GM19463 (cell line): ENCODE results near the gene TXNRD2.
"Not testable (repeated sequence)": the region's sequence is repeated elsewhere in the genome, so short reads cannot be mapped to it uniquely, and the experiment has no call there.

Experiments
- ATAC-seq: cut with Tn5 transposase; IDR thresholded peaks from one replicate; pipeline ENCODE4 v1.9.1; 2021; ENCODE audit warnings: mild to moderate bottlenecking, moderate library complexity; ENCODE audit not compliant: unreplicated experiment

The TXNRD2 gene

GRCh38 chr22:19951346-19951745 lies 9.7 kb upstream of the TXNRD2 start:
- no peak for ATAC-seq

GRCh38 chr22:19948057-19948760 lies 6.6 kb upstream of the TXNRD2 start:
- ATAC-seq = no peak

DNA sequence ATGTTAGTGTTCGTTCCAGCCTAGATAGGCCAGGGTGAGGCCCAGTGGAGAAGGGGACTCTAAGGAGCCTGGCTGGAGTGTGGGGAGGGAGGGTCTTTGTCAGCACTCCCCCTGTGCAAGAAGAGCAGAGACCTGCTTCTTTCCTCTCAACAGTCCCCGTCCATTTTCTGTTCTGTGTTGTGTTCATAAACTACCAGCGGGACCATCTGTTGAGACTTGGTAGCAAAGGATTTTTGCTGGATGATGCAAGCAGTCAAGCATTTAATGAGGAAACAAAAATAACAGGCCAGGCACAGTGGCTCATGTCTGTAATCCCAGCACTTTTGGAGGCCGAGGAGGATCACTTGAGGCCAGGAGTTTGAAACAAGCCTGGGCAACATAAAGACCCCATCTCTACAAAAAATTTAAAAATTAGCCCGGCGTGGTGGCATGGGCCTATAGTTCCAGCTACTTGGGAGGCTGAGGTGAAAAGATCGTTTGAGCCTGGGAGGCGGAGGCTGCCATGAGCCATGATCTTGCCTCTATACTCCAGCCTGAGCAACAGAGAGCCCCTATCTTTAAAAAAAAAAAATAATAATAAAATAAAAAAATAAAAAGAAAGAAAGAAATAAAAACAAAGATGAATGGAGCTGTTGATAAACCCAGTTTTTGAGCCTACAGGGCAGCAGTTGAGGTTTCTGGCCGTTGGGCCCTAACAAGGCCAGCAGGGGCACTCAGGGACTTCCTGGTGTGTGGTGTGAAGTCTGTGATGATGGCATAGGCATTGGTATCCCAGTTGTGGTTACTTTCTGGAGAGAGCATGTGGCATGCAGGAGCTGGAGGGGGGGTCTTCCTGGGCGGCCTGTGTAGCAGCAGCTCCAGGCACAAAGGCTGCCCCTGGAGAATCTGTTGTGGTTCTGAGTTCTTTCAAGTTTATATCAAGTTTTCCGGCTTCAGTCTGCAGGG lies 1.7 kb upstream of the TXNRD2 start:
- ATAC-seq = no peak

DNA sequence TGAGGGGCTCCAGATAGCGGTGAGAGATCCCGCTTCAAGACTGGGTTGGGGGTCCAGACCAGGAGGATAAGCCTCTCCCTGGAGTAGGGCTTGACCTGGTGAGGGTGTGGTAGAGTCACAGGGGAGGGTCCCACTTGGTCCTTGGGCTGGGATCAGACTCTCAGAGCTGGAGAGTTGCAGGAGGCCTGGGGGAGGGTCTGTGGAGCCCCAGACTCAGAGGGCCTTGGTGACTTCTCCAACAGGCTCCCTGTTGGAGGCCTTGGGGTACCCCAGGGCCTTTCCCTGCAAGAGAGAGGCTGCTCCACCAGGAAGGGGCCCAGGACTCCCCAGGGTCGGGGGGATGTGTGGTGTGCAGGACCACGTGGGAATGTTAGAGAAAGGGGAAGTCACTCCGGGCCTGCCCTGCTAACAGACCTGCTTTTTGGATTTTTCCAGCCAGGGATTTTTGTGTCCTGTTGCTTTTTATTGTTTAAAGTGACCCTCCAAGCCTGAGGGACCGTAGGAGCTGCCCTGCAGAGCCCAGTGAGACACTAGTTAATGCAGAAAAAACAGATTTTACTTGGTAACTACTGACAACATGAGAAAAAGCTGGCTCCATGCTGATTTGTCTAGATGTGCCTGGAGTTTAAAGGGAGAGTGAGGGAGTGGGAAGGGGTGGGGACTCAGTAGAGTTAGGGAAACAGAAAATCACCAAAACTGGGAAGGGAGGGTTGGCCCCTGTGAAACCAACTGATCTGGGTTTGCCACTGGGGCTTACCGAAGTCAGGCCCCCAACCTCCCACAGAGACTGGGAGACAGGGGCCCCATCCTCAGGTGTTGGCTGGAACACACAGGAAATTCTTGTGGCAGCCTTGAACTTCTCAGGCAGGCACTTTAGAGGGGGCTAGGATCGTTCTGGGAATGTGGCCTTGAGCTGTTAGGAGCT lies 801 bp upstream of the TXNRD2 start:
- ATAC-seq = no peak

DNA sequence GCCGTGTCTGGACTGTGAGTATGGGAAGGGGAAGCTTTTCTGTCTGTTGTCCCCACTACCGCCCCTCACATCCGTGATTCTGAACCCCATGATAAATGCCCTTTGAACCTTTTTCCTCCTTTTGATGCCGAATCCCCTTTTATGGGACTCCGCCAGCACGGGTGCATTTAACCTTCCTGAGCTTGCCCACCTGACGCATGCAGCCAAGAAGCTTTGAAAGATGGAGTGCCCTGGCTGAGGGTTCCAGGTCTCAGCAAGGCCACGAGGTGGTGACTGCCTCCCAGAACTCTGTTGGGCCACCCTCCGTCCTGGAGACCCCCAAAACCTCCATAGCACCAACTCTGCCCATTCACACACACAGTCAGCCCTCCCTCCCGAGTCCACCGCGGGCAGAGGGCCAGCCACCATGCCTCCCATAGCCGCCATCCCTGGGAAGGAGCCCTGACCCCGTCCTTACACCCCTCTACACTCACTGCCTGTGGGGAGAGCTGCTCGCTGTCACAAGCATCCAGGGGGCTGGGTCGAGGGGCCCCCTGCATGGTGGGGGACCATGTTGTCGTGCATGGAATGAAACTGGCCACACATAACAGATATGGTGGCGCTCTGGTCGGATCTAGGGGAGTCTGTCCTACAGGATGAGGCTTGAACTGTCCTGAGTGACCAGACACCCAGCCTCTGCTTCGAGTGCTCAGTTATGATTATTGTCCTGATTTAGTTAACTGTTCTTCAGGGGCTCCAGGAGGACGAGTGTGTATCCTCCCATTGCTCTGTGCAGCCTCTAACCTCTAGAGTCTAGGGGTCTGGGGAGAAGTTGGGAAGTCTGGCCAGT lies 868 bp downstream of the TXNRD2 start:
- ATAC-seq = no peak

DNA sequence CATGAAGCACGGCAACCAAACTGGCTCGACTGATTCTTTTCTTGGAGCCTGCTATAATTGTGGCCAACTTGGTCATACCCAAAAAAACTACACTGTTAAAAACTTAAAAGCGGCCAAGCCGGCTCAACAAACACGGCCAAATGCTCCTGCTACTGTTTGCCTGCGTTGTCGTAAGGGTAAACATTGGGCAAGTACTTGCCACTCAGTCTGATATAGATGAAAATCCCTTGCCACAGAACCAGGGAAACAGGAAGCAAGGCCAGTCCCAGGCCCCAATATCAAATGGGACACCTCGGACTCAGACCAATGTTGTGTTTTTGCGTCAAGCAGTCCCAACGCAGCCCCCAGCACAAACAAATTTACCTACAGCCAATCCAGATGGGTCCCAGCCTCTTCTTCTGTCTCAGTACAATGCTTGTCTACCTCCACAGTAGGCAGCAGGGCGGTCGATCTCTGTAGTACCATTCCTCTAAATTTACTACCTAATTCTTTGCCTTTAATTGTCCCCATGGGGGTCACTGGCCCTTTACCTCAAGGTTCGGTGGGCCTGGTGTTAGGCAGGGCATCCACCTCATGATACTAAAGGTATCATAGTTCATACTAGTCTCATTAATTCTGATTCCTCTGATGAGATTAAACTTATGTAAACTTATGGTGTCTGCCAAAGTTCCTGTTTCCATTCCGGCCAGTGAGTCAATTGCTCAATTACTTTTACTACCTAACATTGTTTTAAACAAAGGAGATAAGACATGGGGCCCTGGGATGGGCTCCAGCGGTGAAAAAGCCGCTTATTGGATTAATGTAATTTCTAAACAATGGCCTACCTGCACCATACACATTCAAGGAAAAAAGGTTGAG lies 3.8 kb downstream of the TXNRD2 start:
- no peak for ATAC-seq

DNA sequence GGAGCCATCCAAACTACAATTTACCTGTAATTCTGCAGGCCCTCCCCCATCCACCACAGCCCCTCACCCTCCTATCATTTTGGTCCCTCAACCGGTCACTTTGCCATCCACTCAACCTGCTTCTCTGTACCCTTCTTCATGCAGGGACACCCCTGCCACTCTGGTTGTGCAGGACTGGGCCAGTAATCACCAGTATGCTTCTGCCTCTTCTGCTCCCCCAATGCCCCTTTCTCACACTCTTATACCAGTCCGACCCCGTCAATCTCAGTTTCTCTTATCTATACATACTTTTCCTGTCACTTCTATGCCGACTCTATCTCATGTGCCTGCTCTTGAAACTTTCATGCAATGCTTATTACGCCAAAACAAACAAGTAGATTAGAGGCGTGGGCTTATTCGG lies 5.1 kb downstream of the TXNRD2 start:
- ATAC-seq = no peak

DNA sequence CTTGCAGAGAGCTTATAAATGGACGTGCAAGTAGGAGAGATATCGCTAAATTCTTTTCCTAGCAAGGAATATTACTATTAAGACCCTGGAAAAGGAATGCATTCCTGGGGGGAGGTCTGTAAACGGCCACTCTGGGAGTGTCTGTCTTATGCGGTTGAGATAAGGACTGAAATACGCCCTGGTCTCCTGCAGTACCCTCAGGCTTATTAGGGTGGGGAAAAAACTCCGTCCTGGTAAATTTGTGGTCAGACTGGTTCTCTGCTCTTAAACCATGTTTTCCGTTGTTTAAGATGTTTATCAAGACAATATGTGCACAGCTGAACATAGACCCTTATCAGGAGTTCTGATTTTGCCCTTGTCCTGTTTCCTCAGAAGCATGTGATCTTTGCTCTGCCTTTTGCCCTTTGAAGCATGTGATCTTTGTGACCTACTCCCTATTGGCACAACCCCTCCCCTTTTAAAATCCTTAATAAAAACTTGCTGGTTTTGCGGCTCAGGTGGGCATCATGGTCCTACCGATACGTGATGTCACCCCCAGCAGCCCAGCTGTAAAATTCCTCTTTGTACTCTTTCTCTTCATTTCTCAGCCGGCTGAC lies 6.4 kb downstream of the TXNRD2 start:
- ATAC-seq = not testable (repeated sequence)

GRCh38 chr22:19933341-19934241 lies 8.0 kb downstream of the TXNRD2 start:
- ATAC-seq = no peak

DNA sequence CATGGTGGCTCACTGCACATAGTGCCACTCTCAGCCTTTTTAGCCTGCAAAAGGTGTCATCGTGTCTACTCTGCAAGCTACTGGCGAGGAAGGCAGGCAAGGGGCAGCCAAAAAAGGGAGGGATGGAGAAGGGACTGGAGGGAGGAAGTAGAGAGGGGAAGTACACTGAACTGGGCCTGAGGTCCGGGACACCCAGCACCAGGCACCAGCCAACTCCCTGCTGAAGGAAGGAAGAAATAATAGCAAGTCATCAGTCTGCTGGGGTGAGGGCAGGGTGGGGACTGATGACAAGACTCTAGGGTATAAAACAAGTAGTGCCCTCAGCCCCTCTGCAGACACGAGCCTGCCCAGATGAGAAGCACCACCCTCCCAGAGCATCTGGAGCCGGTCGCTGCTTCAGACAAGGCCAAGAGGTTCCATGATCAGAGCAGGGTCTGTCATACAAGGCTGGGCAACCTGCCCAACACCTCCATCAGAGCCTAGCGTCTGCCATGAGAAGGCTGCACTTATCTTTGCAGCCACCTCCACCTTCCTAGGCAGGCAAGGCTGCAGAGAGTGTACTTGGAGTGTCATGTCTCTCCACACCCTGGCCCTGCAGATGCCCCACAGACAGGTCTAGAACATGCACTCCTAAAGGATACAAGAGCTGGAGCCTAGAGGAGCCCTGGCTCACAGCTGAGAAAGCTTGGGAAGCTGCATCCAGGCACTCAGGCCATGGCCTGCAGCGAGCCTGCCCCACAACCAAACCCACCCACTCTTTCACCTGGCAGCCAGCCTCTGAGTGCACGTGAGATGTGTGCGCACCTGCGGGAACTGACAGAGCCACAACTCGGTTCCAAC lies 9.0 kb downstream of the TXNRD2 start:
- no peak for ATAC-seq

GRCh38 chr22:19931514-19931913 lies 10.1 kb downstream of the TXNRD2 start:
- no peak for ATAC-seq

DNA sequence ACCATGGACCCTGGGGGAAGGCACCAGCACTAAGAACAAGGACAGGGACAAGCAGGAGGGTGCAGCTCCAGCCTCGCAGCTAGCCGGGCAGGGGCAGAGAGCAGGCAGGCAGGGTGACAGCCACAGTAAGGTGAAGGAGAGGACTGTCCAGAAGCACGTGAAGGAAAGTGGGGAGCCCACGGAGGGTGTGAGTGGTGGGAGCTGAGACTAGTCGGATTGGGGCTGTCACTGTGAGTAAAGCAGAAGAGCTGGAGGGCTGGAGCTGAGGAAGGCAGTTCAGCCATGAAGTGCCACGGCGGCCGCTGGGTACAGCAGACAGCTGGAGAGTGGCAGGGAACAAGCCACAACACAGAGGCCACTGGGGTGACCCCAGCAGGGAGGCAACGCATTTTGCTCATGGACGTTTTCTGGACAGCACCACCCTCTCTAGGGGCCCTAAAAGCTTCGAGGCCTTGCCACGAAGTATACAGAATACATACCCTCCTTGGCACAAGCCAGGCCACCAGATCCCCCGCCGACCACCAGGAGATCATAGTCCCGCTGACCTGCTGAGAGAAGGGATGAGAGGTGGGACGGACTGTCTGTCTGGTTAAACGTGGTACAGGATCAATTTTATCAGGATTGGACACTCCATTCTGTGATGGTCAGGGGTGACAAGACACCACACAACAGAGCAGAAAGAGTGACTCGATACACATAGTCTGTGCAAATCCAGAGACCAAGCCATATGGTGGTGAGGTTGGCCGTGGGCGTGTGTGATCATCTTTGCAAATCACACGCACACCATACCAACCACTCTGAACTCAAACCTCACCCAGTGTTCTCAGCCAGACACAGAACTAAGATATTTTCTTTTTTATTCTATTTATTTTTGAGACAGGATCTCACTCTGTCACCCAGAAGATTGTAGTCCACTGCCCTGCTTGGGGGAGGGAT lies 10.8 kb downstream of the TXNRD2 start:
- ATAC-seq = no peak

DNA sequence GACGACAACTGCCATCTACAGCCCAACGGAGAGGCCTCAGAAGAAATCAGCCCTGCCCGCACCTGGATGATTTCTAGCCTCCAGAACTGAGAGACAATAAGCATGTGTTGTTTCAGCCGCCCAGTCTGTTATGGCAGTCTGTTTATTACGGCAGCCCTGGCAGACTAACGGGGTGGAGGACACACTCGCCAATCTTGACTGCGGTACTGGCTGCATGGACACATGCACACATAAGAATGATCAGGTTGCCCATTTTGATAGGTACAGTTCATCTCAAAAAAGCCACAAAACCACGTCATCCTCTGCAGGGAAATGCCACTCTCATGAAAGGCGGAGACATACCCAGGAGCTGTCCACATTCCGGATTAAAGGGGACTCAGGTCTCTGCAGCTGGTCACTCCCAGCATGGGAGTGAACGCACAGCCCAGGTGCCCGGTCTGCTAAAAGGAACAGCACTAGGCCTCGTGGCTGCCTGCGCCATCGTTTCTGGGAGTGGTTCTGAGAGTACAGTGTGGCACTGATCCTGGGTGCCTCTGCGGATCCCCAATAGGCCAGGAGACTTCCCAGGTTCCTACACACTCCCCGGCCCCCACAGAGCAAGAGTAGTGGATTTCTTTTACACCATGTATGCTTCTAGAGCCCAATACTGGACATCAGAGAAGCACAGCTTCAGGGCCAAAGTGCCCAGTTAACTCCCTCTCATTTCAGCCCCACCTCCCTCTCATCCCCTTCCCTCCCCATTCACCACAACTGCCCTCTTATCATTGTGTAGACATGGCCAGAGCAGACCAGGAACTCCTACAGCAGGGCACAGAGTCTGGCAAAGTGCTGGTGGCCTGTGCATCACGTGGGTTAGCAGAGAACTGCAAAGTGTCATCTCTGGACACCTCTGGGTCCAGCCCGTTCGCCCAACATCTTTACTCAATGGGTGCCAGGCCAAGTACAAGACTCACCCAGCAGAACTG lies 11.8 kb downstream of the TXNRD2 start:
- ATAC-seq = no peak

DNA sequence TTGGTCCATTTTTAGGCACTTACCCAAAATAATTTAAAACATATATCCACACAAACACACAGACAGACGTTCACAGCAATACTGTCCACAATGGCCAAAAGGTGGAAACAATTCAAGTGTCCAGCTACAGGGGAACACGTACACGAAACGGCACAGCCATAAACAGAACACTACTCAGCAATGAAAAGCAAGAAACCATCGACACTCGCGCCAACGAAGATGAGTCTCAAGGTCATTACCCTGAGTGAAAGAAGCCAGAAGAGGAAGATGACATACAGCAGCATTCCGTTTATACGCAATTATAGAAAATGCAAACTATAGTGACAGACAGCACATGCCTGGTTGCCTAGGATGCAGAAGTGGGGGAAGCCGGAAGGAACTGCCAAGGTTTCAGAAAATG lies 13.4 kb downstream of the TXNRD2 start:
- no peak for ATAC-seq

DNA sequence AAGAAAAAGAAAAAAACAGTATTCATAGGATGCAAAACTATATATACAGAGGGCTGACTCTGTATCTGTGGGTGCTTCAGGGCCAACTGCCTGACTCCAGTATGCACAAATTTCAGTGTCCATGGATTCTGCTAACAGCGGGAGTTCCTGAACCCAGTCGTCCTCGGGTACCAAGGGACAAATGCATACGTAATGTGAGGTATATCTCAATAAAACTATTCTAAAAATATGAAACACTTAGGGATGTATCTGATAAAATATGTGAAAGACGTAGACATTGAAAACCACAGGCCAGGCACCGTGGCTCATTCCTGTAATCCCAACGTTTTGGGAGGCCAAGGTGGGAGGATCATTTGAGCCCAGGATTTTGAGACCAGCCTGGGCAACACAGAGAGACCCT lies 13.9 kb downstream of the TXNRD2 start:
- ATAC-seq = no peak
